GM19467 (cell line): Measurements from ENCODE around the gene DBNDD2.

Source experiments
- ATAC-seq: cut with Tn5 transposase; IDR thresholded peaks from one replicate; pipeline ENCODE4 v1.9.1; 2021; ENCODE audit warnings: mild to moderate bottlenecking, moderate library complexity; ENCODE audit not compliant: unreplicated experiment

DBNDD2 gene

GRCh38 chr20:45378191-45378590 lies 29.9 kb upstream of the DBNDD2 start, which contains the start of gene TP53TG5:
TP53TG5 (minus strand) TSS chr20:45378325; CDS start chr20:45378236, 89 bp downstream.
- no peak for ATAC-seq

- ATAC-seq, result no peak
Measured at GRCh38 chr20:45387274-45387673, 20.8 kb upstream of the DBNDD2 start.

GRCh38 chr20:45390931-45391330 lies 17.2 kb upstream of the DBNDD2 start:
- ATAC-seq, result no peak

GRCh38 chr20:45391559-45391958 lies 16.5 kb upstream of the DBNDD2 start:
- ATAC-seq, result no peak

- ATAC-seq, result no peak
Measured at GRCh38 chr20:45392733-45393132, 15.4 kb upstream of the DBNDD2 start.

GRCh38 chr20:45394221-45395113 lies 13.6 kb upstream of the DBNDD2 start:
- no peak for ATAC-seq

GRCh38 chr20:45395114-45395415 lies 13.0 kb upstream of the DBNDD2 start:
- ATAC-seq, result no peak

- ATAC-seq, result no peak
Measured at GRCh38 chr20:45399018-45399417, 9.1 kb upstream of the DBNDD2 start.

- ATAC-seq, result no peak
Measured at GRCh38 chr20:45400346-45401031, 7.6 kb upstream of the DBNDD2 start.

GRCh38 chr20:45402946-45403345 lies 5.1 kb upstream of the DBNDD2 start:
- no peak for ATAC-seq

GRCh38 chr20:45404438-45404837 lies 3.7 kb upstream of the DBNDD2 start:
- no peak for ATAC-seq

GRCh38 chr20:45405571-45406259 lies 2.4 kb upstream of the DBNDD2 start:
- ATAC-seq, result no peak

GRCh38 chr20:45406260-45407066 lies 1.6 kb upstream of the DBNDD2 start:
- no peak for ATAC-seq

- no peak for ATAC-seq
Measured at GRCh38 chr20:45407067-45407745, 883 bp upstream of the DBNDD2 start.

GRCh38 chr20:45408646-45409213 lies 641 bp downstream of the DBNDD2 start:
- no peak for ATAC-seq

- ATAC-seq, result no peak
Measured at GRCh38 chr20:45409521-45410272, 1.6 kb downstream of the DBNDD2 start.

GRCh38 chr20:45410887-45411286 lies 2.8 kb downstream of the DBNDD2 start:
- ATAC-seq, result no peak

GRCh38 chr20:45412653-45413052 lies 4.6 kb downstream of the DBNDD2 start:
- no peak for ATAC-seq

- no peak for ATAC-seq
Measured at GRCh38 chr20:45413479-45413878, 5.4 kb downstream of the DBNDD2 start.
